Omental fat pad (tissue), 4 donors: ENCODE results near the gene CACNA2D3. TPM values are rescaled to one million over a fixed set of nuclear protein-coding genes. Genes with fewer than 3 reads are reported as not detected.

Experiments
- ATAC-seq: fragments of 150-250 bp; one replicate; pipeline ENCODE4 v1.9.1; 2016; ENCODE audit warnings: mild to moderate bottlenecking, moderate library complexity; ENCODE audit not compliant: low FRiP score
- DNase-seq: peaks from one replicate; pipeline ENCODE4 v3.0.0-alpha.2; 2019; ENCODE audit warnings: low spot score
- total RNA-seq, 4 donors: library from RNA; depleted of rRNA; stranded (reverse); fragments of >200 nt; gene quantifications; one replicate each; pipeline ENCODE4 v1.1.0, GENCODE V29; 2016
- TF ChIP-seq, protein P1 (sequence below), 3 donors: fragments of 450-650 bp; IDR thresholded peaks; one replicate each; pipeline ENCODE4 v1.5.1; 2016 to 2017; ENCODE audit warnings: antibody characterized with exemption in 3 of 3, mild to moderate bottlenecking in 3 of 3, moderate library complexity in 2 of 3

The CACNA2D3 gene
- total RNA-seq, 4 donors from 2014 or later, result 2.6 to 6.1 (median 4.5) TPM

DNA sequence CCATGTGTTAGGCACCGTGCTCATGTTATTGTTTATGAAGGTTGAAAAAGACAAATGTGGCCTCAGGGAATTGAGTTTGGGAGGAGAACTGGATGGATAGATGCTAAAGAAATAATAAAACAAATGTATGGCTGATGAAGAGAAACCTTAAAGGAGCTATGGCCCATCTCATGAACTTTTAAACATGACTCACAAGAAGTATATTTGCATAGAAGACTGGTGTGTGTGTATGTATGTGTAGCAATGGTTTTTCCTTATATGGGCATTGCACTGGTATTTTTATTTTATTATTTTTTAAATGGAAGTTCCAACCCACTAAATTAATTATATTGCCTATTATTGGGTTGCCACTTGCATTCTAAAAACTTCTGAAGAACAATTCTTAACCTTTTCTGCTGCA, 31.1 kb downstream of the CACNA2D3 start:
- ATAC-seq, result no peak
- DNase-seq, result no peak
- TF ChIP-seq, protein P1, sequence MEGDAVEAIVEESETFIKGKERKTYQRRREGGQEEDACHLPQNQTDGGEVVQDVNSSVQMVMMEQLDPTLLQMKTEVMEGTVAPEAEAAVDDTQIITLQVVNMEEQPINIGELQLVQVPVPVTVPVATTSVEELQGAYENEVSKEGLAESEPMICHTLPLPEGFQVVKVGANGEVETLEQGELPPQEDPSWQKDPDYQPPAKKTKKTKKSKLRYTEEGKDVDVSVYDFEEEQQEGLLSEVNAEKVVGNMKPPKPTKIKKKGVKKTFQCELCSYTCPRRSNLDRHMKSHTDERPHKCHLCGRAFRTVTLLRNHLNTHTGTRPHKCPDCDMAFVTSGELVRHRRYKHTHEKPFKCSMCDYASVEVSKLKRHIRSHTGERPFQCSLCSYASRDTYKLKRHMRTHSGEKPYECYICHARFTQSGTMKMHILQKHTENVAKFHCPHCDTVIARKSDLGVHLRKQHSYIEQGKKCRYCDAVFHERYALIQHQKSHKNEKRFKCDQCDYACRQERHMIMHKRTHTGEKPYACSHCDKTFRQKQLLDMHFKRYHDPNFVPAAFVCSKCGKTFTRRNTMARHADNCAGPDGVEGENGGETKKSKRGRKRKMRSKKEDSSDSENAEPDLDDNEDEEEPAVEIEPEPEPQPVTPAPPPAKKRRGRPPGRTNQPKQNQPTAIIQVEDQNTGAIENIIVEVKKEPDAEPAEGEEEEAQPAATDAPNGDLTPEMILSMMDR (IDR thresholded peaks at IDR 0.05), result no peak

DNA sequence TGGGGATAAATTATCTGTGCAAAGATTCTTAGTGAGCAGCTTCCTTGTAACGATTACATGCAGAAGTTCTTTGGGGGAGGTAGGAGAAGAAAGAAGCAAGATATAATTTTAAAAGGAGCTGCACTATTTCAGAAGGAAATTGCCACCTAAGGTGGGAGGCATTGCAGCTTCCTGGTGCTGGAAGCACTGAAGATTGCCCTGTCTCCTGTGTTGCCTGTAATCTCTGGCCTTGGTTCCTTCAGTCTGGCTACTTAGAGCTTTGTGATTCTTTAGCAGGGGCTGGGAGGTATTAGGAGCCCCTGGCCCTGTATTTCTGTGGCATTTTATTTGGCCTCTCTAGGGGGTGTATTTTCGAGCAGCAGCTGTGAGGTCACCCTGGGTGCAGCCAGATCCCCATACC, 35.5 kb downstream of the CACNA2D3 start:
- no peak for ATAC-seq
- DNase-seq, result no peak
- TF ChIP-seq, protein P1 (IDR thresholded peaks at IDR 0.05), result no peak

- TF ChIP-seq, protein P1 (IDR thresholded peaks at IDR 0.05), result no peak
- DNase-seq (no peak), ATAC-seq (no peak)
Measured at GRCh38 chr3:54159917-54160316, 37.6 kb downstream of the CACNA2D3 start.

DNA sequence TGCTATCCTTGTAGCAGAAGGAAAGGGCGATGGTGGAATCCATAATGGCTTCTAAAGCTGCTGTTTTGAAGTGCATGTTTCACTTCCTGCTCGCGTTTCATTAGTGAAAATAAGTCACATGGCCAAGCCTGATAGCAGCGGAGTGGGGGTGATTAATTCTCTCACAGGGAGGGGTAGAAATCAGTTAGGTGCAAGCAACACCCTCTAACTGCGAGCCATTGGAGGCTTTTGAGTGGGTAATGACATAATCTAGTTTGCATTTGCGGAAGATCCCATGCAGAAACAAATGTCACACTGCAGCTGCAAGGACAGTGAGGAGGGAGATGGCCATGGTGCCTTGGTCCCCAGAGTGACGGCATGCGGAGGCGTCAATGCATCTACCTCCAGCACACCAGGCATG, 41.1 kb downstream of the CACNA2D3 start:
- no peak for ATAC-seq
- TF ChIP-seq, protein P1 (IDR thresholded peaks at IDR 0.05), result no peak
- no peak for DNase-seq

DNA sequence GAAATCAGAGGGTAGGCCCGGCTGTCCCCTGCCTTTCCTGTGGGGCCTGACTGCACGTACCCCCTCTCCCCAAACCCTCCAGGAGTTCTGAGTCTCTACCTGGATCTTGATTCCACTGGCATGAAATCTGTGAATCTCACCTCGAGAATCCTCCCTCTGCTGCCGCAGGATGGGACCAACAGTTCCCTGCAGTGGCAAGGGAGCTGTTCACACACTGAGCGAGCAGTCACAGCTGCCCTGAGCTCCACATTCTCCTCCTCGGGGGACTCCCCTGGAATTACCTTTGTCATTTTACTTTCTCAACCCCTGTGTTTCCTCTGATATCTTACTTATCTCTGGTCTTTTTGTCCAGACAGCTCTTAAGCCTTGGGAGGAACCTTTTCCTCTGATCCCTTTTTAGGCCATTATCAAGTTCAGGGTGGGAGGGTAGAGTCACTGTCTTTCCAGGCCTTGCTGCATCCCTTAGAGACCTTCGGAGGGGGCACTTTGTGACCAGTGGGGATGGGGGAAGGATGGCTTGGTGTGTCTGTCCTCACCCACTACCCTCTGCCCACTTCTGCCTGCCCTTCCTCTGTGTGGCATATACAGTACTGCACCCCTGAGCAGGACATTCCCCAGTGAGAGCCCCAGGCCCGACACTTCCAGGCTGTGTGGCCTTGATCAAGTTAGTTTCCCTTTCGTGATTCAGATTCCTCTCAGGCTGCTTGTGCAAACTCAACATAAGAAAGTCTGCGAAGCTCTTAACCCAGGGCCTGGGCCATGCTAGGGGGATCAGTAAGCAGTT, 42.0 kb downstream of the CACNA2D3 start:
- no peak for DNase-seq
- ATAC-seq, result no peak
- TF ChIP-seq, protein P1 (IDR thresholded peaks at IDR 0.05), result no peak

DNA sequence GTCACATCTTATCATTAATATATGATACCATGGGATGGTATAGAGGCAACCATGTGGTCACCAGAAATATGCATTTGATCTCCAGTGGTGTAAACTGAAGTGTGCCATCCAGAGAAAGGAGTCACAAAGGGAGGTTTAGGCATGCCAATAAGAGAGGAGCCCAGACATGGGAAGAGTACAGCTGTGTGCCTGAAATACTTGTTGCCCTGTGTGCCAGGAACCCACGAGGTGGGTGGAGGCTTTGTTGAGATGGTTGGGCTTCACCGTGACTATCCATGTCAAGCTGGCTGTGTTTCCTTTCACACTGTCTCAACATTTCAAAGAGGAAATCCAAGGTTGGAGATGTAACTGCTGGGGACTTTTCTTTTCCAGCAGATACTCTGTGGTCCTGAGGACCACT, 43.5 kb downstream of the CACNA2D3 start:
- TF ChIP-seq, protein P1 (IDR thresholded peaks at IDR 0.05), result no peak
- DNase-seq (no peak), ATAC-seq (no peak)

DNA sequence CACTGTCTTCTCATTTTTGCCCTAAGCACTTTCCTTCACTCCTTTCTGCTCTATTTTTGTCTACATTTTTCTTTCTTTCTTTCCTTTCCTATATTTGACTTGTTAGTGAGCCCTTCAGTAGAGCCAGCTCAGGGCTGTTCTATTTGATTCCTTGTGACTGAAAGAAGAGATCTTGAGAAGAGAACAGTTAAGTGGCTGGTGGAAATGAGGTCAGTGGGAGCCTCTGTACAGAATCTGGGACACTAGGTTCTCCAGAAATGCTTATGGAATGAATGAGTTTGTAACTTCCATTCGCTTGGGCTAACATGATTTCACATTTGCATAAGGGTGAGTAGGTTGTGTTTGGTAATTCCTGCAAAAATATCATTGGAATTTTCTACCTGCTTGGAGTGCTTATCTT, 45.6 kb downstream of the CACNA2D3 start:
- DNase-seq (no peak), ATAC-seq (no peak)
- TF ChIP-seq, protein P1 (IDR thresholded peaks at IDR 0.05), result no peak
